ENCODE measurements around the gene BTBD16. TPM values are rescaled to one million over a fixed set of nuclear protein-coding genes. Genes with fewer than 3 reads are reported as not detected.

The BTBD16 gene
- total RNA-seq, 2 experiments from 2014 or later = not detected

DNA sequence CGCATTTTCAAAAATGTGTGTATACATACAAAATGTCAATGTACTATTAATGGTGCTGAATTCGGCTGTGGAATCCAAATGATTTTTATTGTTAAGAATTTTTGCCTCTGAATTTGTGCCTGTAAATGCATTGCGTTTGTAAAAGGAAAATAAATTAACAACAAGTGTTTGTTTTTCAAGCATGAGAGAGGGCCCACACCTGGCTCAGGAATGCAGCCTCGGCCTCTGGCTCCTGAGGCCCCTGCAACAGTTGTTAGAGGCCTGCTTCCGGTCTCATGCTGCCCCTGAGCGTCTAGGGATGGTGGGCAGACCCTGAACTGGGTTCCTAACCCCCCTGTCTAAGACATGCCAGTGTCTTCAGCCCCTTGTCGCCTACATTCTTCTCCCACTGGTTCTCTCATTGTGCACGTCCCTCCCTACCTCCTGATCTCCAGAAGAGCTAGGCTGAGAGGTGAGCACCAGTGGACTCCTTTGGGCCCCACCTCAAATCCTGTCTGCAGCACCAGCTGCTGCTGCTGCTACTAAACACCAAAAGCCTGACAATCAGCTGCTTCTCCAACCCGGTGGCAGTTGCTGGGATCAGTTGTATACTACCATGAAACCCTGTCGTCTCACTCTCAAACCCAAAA lies 1.9 kb upstream of the BTBD16 start:
- Mint-ChIP-seq H3K9me3 (ENCODE audit: low read depth) (no peaks in the 10 kb centered on the region), H3K4me1 (no peaks in the 10 kb centered on the region), H3K4me3 (no peak overlapping the region), H3K27me3 (peaks cover 3% of the 10 kb centered on the region), H3K27ac (no peak overlapping the region), H3K36me3 (no peaks in the 10 kb centered on the region)
- DNase-seq (no peak), ATAC-seq (no peak)
- CTCF ChIA-PET = interaction anchor here (0.7 to 1.7 kb wide), 3 partner anchors 8 to 30 kb away, joined by 3 to 6 read pairs (median 5); no protein-coding TSS in a partner anchor

- H3K27ac Mint-ChIP-seq = no peak overlapping the region
- H3K27me3 Mint-ChIP-seq = peaks cover 5% of the 10 kb centered on the region
- no peaks in the 10 kb centered on the region for H3K36me3 Mint-ChIP-seq
- no peaks in the 10 kb centered on the region for H3K9me3 Mint-ChIP-seq (ENCODE audit: low read depth)
- ATAC-seq = no peak
- DNase-seq = no peak
- no peak overlapping the region for H3K4me3 Mint-ChIP-seq
- no peaks in the 10 kb centered on the region for H3K4me1 Mint-ChIP-seq
- CTCF ChIA-PET = no interaction called here
Measured at GRCh38 chr10:122273966-122274545, 3.0 kb downstream of the BTBD16 start.

GRCh38 chr10:122276611-122277208 lies 5.6 kb downstream of the BTBD16 start:
- no peaks in the 10 kb centered on the region for H3K4me1 Mint-ChIP-seq
- peaks cover 8% of the 10 kb centered on the region for H3K27me3 Mint-ChIP-seq

GRCh38 chr10:122277526-122278136 lies 6.5 kb downstream of the BTBD16 start:
- Mint-ChIP-seq H3K9me3 (ENCODE audit: low read depth) (no peaks in the 10 kb centered on the region), H3K4me1 (no peaks in the 10 kb centered on the region), H3K27ac (no peak overlapping the region), H3K27me3 (peaks cover 16% of the 10 kb centered on the region), H3K4me3 (no peak overlapping the region), H3K36me3 (no peaks in the 10 kb centered on the region)
- CTCF ChIA-PET = interaction anchor here (1.3 to 1.5 kb wide), 2 partner anchors 10 to 16 kb away, joined by 3 to 6 read pairs; no protein-coding TSS in a partner anchor
- ATAC-seq (no peak), DNase-seq (no peak)

More at GRCh38 chr10:122276611-122277208, 5.6 kb downstream of the BTBD16 start:
- H3K4me3 Mint-ChIP-seq = no peak overlapping the region
- H3K9me3 Mint-ChIP-seq (ENCODE audit: low read depth) = no peaks in the 10 kb centered on the region
- no peak overlapping the region for H3K27ac Mint-ChIP-seq
- CTCF ChIA-PET = interaction anchor here (0.6 to 1.5 kb wide), 3 partner anchors 9 to 17 kb away, joined by 3 to 6 read pairs (median 3); no protein-coding TSS in a partner anchor
- no peak for DNase-seq
- no peaks in the 10 kb centered on the region for H3K36me3 Mint-ChIP-seq
- ATAC-seq = no peak

DNA sequence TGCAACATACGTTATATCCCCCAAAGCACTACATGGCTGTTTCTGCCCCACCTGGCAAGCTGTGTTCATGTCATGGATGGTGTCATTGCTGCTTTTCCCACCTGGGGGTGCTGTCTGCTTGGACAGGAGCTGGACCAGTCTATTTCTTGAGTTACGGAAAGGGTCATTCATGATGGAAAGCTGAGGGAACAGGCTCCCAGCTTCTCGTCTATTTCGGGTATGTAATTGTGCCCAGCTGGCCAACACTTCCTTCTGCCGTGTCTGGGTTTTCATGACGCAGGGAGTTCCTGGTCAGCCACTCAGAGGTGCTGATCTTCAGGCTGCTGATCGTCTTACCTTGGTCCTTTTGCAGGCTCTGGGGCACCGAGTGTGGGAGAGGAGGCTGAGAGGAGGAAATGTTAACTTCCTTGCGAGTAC lies 8.6 kb downstream of the BTBD16 start:
- CTCF ChIA-PET = interaction anchor here (1.1 to 1.3 kb wide), 2 partner anchors 155 to 159 kb away, joined by 3 to 4 read pairs; no protein-coding TSS in a partner anchor
- Mint-ChIP-seq H3K36me3 (no peaks in the 10 kb centered on the region), H3K27me3 (peaks cover 25% of the 10 kb centered on the region), H3K4me1 (no peaks in the 10 kb centered on the region), H3K4me3 (no peak overlapping the region), H3K9me3 (ENCODE audit: low read depth) (no peaks in the 10 kb centered on the region), H3K27ac (no peak overlapping the region)
- no peak for DNase-seq
- no peak for ATAC-seq

GRCh38 chr10:122280156-122280555 lies 9.1 kb downstream of the BTBD16 start:
- ATAC-seq = no peak
- H3K4me3 Mint-ChIP-seq = no peak overlapping the region
- CTCF ChIA-PET = interaction anchor here (1.1 kb wide), 1 partner anchor 159 kb away, joined by 3 read pairs; no protein-coding TSS in a partner anchor
- peaks cover 28% of the 10 kb centered on the region for H3K27me3 Mint-ChIP-seq
- H3K4me1 Mint-ChIP-seq = no peaks in the 10 kb centered on the region
- DNase-seq = no peak
- no peak overlapping the region for H3K27ac Mint-ChIP-seq
- H3K36me3 Mint-ChIP-seq = no peaks in the 10 kb centered on the region
- H3K9me3 Mint-ChIP-seq (ENCODE audit: low read depth) = no peaks in the 10 kb centered on the region

GRCh38 chr10:122281018-122281626 lies 10.0 kb downstream of the BTBD16 start:
- DNase-seq = no peak
- Mint-ChIP-seq H3K9me3 (ENCODE audit: low read depth) (no peaks in the 10 kb centered on the region), H3K4me3 (no peak overlapping the region), H3K27ac (no peak overlapping the region), H3K36me3 (no peaks in the 10 kb centered on the region), H3K27me3 (peaks cover 28% of the 10 kb centered on the region), H3K4me1 (no peaks in the 10 kb centered on the region)
- ATAC-seq = no peak
- CTCF ChIA-PET = interaction anchor here (1.4 kb wide), 1 partner anchor 18 kb away, joined by 6 read pairs; no protein-coding TSS in a partner anchor

- Mint-ChIP-seq H3K4me3 (no peak overlapping the region), H3K9me3 (ENCODE audit: low read depth) (no peaks in the 10 kb centered on the region), H3K36me3 (no peaks in the 10 kb centered on the region), H3K4me1 (no peaks in the 10 kb centered on the region), H3K27ac (no peak overlapping the region), H3K27me3 (peaks cover 28% of the 10 kb centered on the region)
- no peak for DNase-seq
- ATAC-seq = no peak
- CTCF ChIA-PET = interaction anchor here (1.0 to 1.4 kb wide), 2 partner anchors 14 to 17 kb away, joined by 3 to 6 read pairs; no protein-coding TSS in a partner anchor
Measured at GRCh38 chr10:122281751-122282150, 10.7 kb downstream of the BTBD16 start.

- no peaks in the 10 kb centered on the region for H3K4me1 Mint-ChIP-seq
- no peak for ATAC-seq
- no peaks in the 10 kb centered on the region for H3K36me3 Mint-ChIP-seq
- H3K27ac Mint-ChIP-seq = no peak overlapping the region
- DNase-seq = no peak
- no peaks in the 10 kb centered on the region for H3K9me3 Mint-ChIP-seq (ENCODE audit: low read depth)
- H3K4me3 Mint-ChIP-seq = no peak overlapping the region
- CTCF ChIA-PET = interaction anchor here (1.0 kb wide), 1 partner anchor 14 kb away, joined by 3 read pairs; no protein-coding TSS in a partner anchor
- H3K27me3 Mint-ChIP-seq = peaks cover 28% of the 10 kb centered on the region
Measured at GRCh38 chr10:122282253-122282671, 11.2 kb downstream of the BTBD16 start.

DNA sequence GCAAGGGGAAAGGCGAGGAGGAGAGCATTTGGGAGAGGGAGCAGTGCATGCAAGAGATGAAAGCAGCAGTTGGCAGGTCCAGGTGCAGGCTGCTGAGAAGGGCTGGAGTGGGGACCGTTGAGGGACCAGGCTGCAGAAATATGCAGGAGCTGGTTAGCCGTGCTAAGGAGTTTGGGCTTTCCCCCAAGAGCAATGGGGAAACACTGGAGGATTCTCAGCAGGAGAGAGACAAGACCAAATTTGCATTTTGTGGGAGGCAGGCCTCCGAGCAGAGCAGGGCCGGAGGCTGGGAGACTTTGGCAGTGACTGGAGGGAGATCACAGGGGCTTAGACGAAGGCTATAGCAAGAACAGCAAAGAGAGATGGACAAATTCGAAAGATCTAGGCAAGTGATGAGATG lies 11.8 kb downstream of the BTBD16 start:
- no peak overlapping the region for H3K4me3 Mint-ChIP-seq
- no peak overlapping the region for H3K27ac Mint-ChIP-seq
- DNase-seq (no peak), ATAC-seq (no peak)
- H3K4me1 Mint-ChIP-seq = no peaks in the 10 kb centered on the region
- no peaks in the 10 kb centered on the region for H3K9me3 Mint-ChIP-seq (ENCODE audit: low read depth)
- no peaks in the 10 kb centered on the region for H3K36me3 Mint-ChIP-seq
- CTCF ChIA-PET = no interaction called here
- peaks cover 28% of the 10 kb centered on the region for H3K27me3 Mint-ChIP-seq

- H3K27ac Mint-ChIP-seq = no peak overlapping the region
- H3K4me1 Mint-ChIP-seq = peaks cover 4% of the 10 kb centered on the region
Measured at GRCh38 chr10:122285506-122286444, 14.7 kb downstream of the BTBD16 start.

DNA sequence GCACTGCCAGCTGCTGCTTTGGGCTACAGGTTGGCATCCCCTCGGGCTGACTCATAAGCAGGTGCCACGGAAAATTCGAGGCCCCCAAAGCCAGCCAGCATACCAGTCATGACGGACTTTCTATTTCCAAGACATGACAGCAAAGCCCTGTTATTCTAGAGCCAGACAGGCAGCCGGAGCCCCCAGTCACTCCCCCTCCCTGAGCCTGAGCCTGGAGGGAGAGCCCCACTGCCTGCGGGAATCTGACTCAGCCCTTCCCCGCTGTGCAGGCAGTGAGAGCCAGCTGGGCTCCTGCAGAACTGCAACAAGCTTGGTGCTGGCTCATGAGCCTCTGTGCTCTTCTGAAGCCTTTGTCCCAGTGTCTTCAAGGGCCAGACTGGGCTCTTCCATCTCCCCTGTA lies 15.8 kb downstream of the BTBD16 start:
- H3K27ac Mint-ChIP-seq = no peak overlapping the region
- H3K36me3 Mint-ChIP-seq = no peaks in the 10 kb centered on the region
- H3K9me3 Mint-ChIP-seq (ENCODE audit: low read depth) = no peaks in the 10 kb centered on the region
- no peak for DNase-seq
- CTCF ChIA-PET = interaction anchor here (1.0 to 1.1 kb wide), 2 partner anchors 12 to 279 kb away, joined by 3 read pairs; no protein-coding TSS in a partner anchor
- no peak for ATAC-seq
- peaks cover 4% of the 10 kb centered on the region for H3K4me1 Mint-ChIP-seq
- H3K27me3 Mint-ChIP-seq = peaks cover 25% of the 10 kb centered on the region
- no peak overlapping the region for H3K4me3 Mint-ChIP-seq

More at GRCh38 chr10:122285506-122286444, 14.7 kb downstream of the BTBD16 start:
- no peaks in the 10 kb centered on the region for H3K36me3 Mint-ChIP-seq
- no peak overlapping the region for H3K4me3 Mint-ChIP-seq
- H3K9me3 Mint-ChIP-seq (ENCODE audit: low read depth) = no peaks in the 10 kb centered on the region
- CTCF ChIA-PET = interaction anchor here (1.1 kb wide), 2 partner anchors 18 to 280 kb away, joined by 3 to 5 read pairs; no protein-coding TSS in a partner anchor
- ATAC-seq = no peak
- peaks cover 27% of the 10 kb centered on the region for H3K27me3 Mint-ChIP-seq
- DNase-seq = no peak
